Thoracic aorta (tissue), 2 donors: ENCODE results near the gene RCL1. TPM values are rescaled to one million over a fixed set of nuclear protein-coding genes. Genes with fewer than 3 reads are reported as not detected.

ENCODE experiments used
- ATAC-seq: fragments of 150-250 bp; one replicate; pipeline ENCODE4 v1.8.0; 2017; ENCODE audit warnings: low read depth; ENCODE audit not compliant: insufficient number of reproducible peaks, low FRiP score
- DNase-seq: peaks from one replicate; pipeline ENCODE4 v3.0.0-alpha.2; 2020; ENCODE audit warnings: low spot score
- H3K27ac ChIP-seq, 2 donors: fragments of 200-600 bp; sonication (generic); 1 replicate in 1 of 2; 2 replicates in 1 of 2; pipeline ENCODE4 v1.5.1; 2016; ENCODE audit warnings: mild to moderate bottlenecking in 2 of 2, moderate library complexity in 2 of 2
- H3K27me3 ChIP-seq: fragments of 200-600 bp; sonication (generic); replicated peaks from 2 replicates; pipeline ENCODE4 v1.6.0; 2016; ENCODE audit warnings: mild to moderate bottlenecking; ENCODE audit not compliant: insufficient read depth
- H3K36me3 ChIP-seq: fragments of 200-600 bp; sonication (generic); one replicate; pipeline ENCODE4 v1.5.1; 2016
- H3K4me1 ChIP-seq, 2 donors: fragments of 200-600 bp; sonication (generic); 1 replicate in 1 of 2; 2 replicates in 1 of 2; pipeline versions ENCODE4 v1.5.1 to v1.6.0; 2016; ENCODE audit warnings: low read depth in 2 of 2, mild to moderate bottlenecking in 1 of 2; ENCODE audit not compliant: control insufficient read depth in 1 of 2
- H3K4me3 ChIP-seq: fragments of 200-600 bp; sonication (generic); 2 replicates; pipeline ENCODE4 v1.5.1; 2016; ENCODE audit warnings: mild to moderate bottlenecking
- H3K9me3 ChIP-seq: fragments of 200-600 bp; sonication (generic); 2 replicates; pipeline ENCODE4 v1.5.1; 2016
- CTCF ChIP-seq: fragments of 200-600 bp; sonication (generic); IDR thresholded peaks from one replicate; pipeline ENCODE4 v1.5.1; 2019; ENCODE audit warnings: antibody characterized with exemption
- total RNA-seq, 2 donors: library from RNA; depleted of rRNA; stranded (reverse); fragments of >200 nt; gene quantifications; one replicate each; pipeline versions ENCODE4 v1.1.0 to v1.2.3, GENCODE V29; 2016

Gene RCL1
- total RNA-seq, 2 donors from 2014 or later, result 29.6 to 62.2 TPM

- H3K4me3 ChIP-seq, result no peak overlapping the region
- peak overlapping the region; percentile 30 to 69 for H3K27ac ChIP-seq
- peaks cover 7% of the 10 kb centered on the region for H3K9me3 ChIP-seq
- H3K4me1 ChIP-seq, result peaks cover 8 to 46% of the 10 kb centered on the region in 2 donors
- H3K27me3 ChIP-seq, result no peaks in the 10 kb centered on the region
- ATAC-seq (peak; percentile 49), DNase-seq (no peak)
- H3K36me3 ChIP-seq, result no peaks in the 10 kb centered on the region
- TF ChIP-seq CTCF, result no peak
These were observed 11.2 kb downstream of the RCL1 start for GRCh38 chr9:4803670-4804530.

- Histone ChIP-seq H3K4me1 (peaks cover 2 to 41% of the 10 kb centered on the region in 2 donors), H3K27me3 (no peaks in the 10 kb centered on the region), H3K36me3 (no peaks in the 10 kb centered on the region), H3K4me3 (no peak overlapping the region), H3K9me3 (peaks cover 7% of the 10 kb centered on the region), H3K27ac (peak overlapping the region; percentile 30 to 69)
- no peak for DNase-seq
- no peak for TF ChIP-seq CTCF
- no peak for ATAC-seq
These were observed 11.8 kb downstream of the RCL1 start for GRCh38 chr9:4804531-4805016.

DNA sequence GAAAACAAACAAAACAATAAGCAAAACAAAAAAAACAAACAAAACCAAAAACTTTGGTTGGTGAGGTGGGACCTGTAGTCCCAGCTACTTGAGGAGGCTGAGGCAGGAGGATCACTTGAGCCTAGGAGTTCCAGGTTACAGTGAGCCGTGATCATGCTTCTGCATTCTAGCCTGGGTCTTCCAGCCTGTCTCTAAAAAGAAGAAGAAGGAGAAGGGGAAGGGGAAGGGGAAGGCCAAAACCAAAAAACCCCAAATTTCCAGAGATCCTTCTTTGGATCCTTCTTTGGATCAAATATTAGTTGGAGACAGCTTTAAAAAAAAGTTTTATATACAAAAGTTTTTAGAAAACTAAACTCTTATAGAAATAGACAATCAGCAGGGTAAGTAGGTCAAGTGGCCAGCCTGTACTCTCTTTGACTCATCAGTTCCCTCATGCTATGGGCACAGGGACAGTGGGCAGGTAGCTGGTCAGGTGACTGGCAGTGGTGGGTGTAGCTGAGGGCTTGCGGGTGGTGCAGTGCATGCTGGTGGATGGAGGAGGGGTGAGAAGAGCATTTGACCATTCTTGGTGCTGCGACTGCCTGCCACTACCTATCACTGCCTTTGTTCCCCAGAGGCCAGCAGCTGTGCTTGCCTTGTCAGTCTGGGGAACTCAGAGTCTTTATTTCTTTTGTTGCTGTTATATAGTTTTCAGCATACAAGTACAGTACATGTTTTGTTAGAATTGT, 12.6 kb downstream of the RCL1 start:
- no peak for ATAC-seq
- H3K27me3 ChIP-seq, result no peaks in the 10 kb centered on the region
- H3K9me3 ChIP-seq, result peaks cover 7% of the 10 kb centered on the region
- H3K4me3 ChIP-seq, result no peak overlapping the region
- peaks cover 0 to 39% of the 10 kb centered on the region in 2 donors for H3K4me1 ChIP-seq
- DNase-seq, result no peak
- no peak for TF ChIP-seq CTCF
- peak overlapping the region in 1 of 2 donors; percentile 69 for H3K27ac ChIP-seq
- H3K36me3 ChIP-seq, result no peaks in the 10 kb centered on the region

DNA sequence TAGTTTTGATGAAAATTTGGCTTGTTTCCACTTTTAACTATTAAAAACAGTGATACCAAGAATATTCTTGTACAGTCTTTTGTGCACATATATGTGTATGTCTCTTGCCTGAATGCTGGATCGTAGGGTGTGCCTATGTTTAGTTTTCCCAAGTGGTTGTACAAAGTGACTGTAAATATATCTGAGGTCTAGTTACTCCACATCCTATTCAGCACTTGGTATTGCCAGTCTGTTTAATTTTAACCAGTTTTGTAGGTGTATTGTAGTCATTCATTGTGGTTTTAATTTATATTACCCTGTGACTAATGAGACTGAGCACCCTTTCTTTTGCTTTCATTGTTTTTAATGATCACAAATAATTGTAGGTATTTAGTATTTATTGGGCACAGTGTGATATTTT, 17.8 kb downstream of the RCL1 start:
- ATAC-seq (no peak), DNase-seq (no peak)
- Histone ChIP-seq H3K27me3 (no peaks in the 10 kb centered on the region), H3K4me3 (no peak overlapping the region), H3K9me3 (peaks cover 12% of the 10 kb centered on the region), H3K27ac (no peak overlapping the region), H3K36me3 (no peaks in the 10 kb centered on the region), H3K4me1 (peaks cover 0 to 18% of the 10 kb centered on the region in 2 donors)
- no peak for TF ChIP-seq CTCF

GRCh38 chr9:4811824-4812223, 19.1 kb downstream of the RCL1 start:
- Histone ChIP-seq H3K4me3 (no peak overlapping the region), H3K36me3 (no peaks in the 10 kb centered on the region), H3K27ac (no peak overlapping the region), H3K9me3 (peaks cover 4% of the 10 kb centered on the region), H3K4me1 (peaks cover 0 to 22% of the 10 kb centered on the region in 2 donors), H3K27me3 (no peaks in the 10 kb centered on the region)
- no peak for TF ChIP-seq CTCF
- DNase-seq, result no peak
- no peak for ATAC-seq
